K562 (cell line): ENCODE data around the gene NUP98. TPM values are rescaled to one million over a fixed set of nuclear protein-coding genes. Genes with fewer than 3 reads are reported as not detected.

Experiments
- ATAC-seq: fragments of 200-7000 bp; cut with Tn5 transposase; 3 replicates; pipeline ENCODE4 v1.9.1; 2020; ENCODE audit warnings: moderate library complexity
- BruUV-seq: library from RNA; stranded (reverse); fragments of 400-500 nt; replicated peaks from 2 replicates; lab custom pipeline; 2021; lab: Mats Ljungman, UMichigan
- CTCF ChIA-PET: fragments of 300-600 bp; formaldehyde crosslinking; extraction: SDS; loops from one replicate; lab custom pipeline; 2021; ENCODE audit warnings: low intra/inter-chr PET ratio; lab: Yijun Ruan, JAX
- POLR2A ChIA-PET: fragments of 300-600, 350-650 bp; sonication (Branson Sonifier 250); formaldehyde crosslinking; extraction: SDS; loops from one replicate; lab custom pipeline; 2021; ENCODE audit warnings: antibody characterized with exemption, inconsistent platforms; lab: Yijun Ruan, JAX
- DNase-seq, 4 experiments: peaks; one replicate each; pipeline versions ENCODE4 v3.0.0 to v3.0.0-alpha.2; 2011 to 2018; ENCODE audit warnings: low spot score in 3 of 4, mixed read lengths in 3 of 4; ENCODE audit errors: extremely low read depth in 1 of 4
- FAIRE-seq: peaks from 2 replicates; lab custom pipeline; 2011; peaks lifted over from hg19 to GRCh38; lab: Jason Lieb, UNC
- H2AFZ ChIP-seq: 2 replicates; pipeline ENCODE4 v1.6.0; 2011; ENCODE audit warnings: low read depth, low read length, control low read depth, inconsistent platforms
- H3K27ac ChIP-seq: fragments of 200-600 bp; 3 replicates; pipeline ENCODE4 v1.8.0; 2011; ENCODE audit warnings: low read depth, mild to moderate bottlenecking, control low read depth, inconsistent platforms, low read length, moderate library complexity, mixed read lengths; ENCODE audit errors: extremely low read depth
- H3K27me3 ChIP-seq, 2 experiments: fragments of 300-600 bp in 1 of 2; 2 replicates in 1 of 2; 3 replicates in 1 of 2; pipeline versions ENCODE4 v1.6.0 to v1.8.0; 2011; ENCODE audit warnings: inconsistent platforms in 2 of 2, low read length in 2 of 2, mild to moderate bottlenecking in 1 of 2, mixed read lengths in 1 of 2, moderate library complexity in 1 of 2; ENCODE audit not compliant: control insufficient read depth in 2 of 2, insufficient read depth in 2 of 2
- H3K36me3 ChIP-seq: fragments of 300-600 bp; 3 replicates; pipeline ENCODE4 v1.8.0; 2011; ENCODE audit warnings: mild to moderate bottlenecking, low read length, inconsistent platforms; ENCODE audit not compliant: control insufficient read depth, insufficient read depth
- H3K4me1 ChIP-seq, 2 experiments: fragments of 200-600 bp in 1 of 2; replicated peaks in 1 of 2; 2 replicates in 1 of 2; 3 replicates in 1 of 2; pipeline versions ENCODE4 v1.5.1 to v1.8.0; 2011; ENCODE audit warnings: inconsistent platforms in 2 of 2, low read length in 2 of 2, mild to moderate bottlenecking in 1 of 2, mixed read lengths in 1 of 2, moderate library complexity in 1 of 2; ENCODE audit not compliant: control insufficient read depth in 2 of 2, insufficient read depth in 2 of 2
- H3K4me2 ChIP-seq: 2 replicates; pipeline ENCODE4 v1.6.1; 2011; ENCODE audit warnings: low read length, control low read depth, inconsistent platforms, mixed read lengths; ENCODE audit not compliant: insufficient read depth
- H3K4me3 ChIP-seq: fragments of 200-600 bp; sonication (generic), shearing (Covaris generic); 2 replicates; pipeline ENCODE4 v1.5.1; 2016; ENCODE audit warnings: control low read depth, inconsistent platforms
- H3K79me2 ChIP-seq: fragments of 200-600 bp; 3 replicates; pipeline ENCODE4 v1.8.0; 2011; ENCODE audit warnings: low read length, inconsistent platforms; ENCODE audit not compliant: control insufficient read depth, insufficient read depth
- H3K9ac ChIP-seq, 2 experiments: 2 replicates each; pipeline versions ENCODE4 v1.6.0 to v1.6.1; 2011; ENCODE audit warnings: low read depth in 2 of 2, low read length in 2 of 2, control low read depth in 1 of 2, inconsistent platforms in 1 of 2, mild to moderate bottlenecking in 1 of 2, mixed read lengths in 1 of 2; ENCODE audit not compliant: insufficient read depth in 1 of 2
- H3K9me1 ChIP-seq: one replicate; pipeline ENCODE4 v1.6.0; 2011; ENCODE audit warnings: inconsistent platforms, mild to moderate bottlenecking, low read length, moderate library complexity; ENCODE audit not compliant: control insufficient read depth, insufficient read depth
- H3K9me3 ChIP-seq: replicated peaks from 2 replicates; pipeline ENCODE4 v1.5.1; 2011; ENCODE audit warnings: low read depth, low read length, inconsistent platforms; ENCODE audit not compliant: control insufficient read depth, insufficient read depth
- H4K20me1 ChIP-seq: replicated peaks from 2 replicates; pipeline ENCODE4 v1.6.1; 2011; ENCODE audit warnings: low read length, inconsistent platforms, mixed read lengths; ENCODE audit not compliant: control insufficient read depth, insufficient read depth
- CEBPB ChIP-seq: fragments of 450-650 bp; IDR thresholded peaks from 2 replicates; pipeline ENCODE4 v1.6.1; 2016; ENCODE audit warnings: missing genetic modification characterization, missing compliant biosample characterization
- CSDE1 ChIP-seq, 2 experiments: fragments of 450-650 bp; IDR thresholded peaks; 2 replicates each; pipeline ENCODE4 v1.6.1; 2016; ENCODE audit warnings: mild to moderate bottlenecking in 1 of 2
- EGR1 ChIP-seq: fragments of 450-650 bp; conservative IDR thresholded peaks from 2 replicates; pipeline ENCODE4 v1.6.1; 2017; ENCODE audit warnings: mild to moderate bottlenecking
- EWSR1 ChIP-seq: fragments of 450-650 bp; IDR thresholded peaks from 2 replicates; pipeline ENCODE4 v1.6.1; 2018; ENCODE audit warnings: borderline replicate concordance, mild to moderate bottlenecking, low read depth, moderate library complexity; ENCODE audit not compliant: partially characterized antibody
- MBD1 ChIP-seq: fragments of 250-450 bp; sonication (Bioruptor Pico); IDR thresholded peaks from 2 replicates; pipeline ENCODE4 v1.8.0; 2022; ENCODE audit warnings: inconsistent platforms
- MTA1 ChIP-seq: fragments of 450-650 bp; IDR thresholded peaks from 2 replicates; pipeline ENCODE4 v1.6.1; 2017; ENCODE audit warnings: borderline replicate concordance
- NFATC3 ChIP-seq: fragments of 450-650 bp; IDR thresholded peaks from 2 replicates; pipeline ENCODE4 v1.6.1; 2017; ENCODE audit warnings: mild to moderate bottlenecking
- NRF1 ChIP-seq, 2 experiments: fragments of 450-650 bp; IDR thresholded peaks in 1 of 2; conservative IDR thresholded peaks in 1 of 2; 2 replicates each; pipeline ENCODE4 v1.6.1; 2014; ENCODE audit warnings: mild to moderate bottlenecking in 2 of 2
- POLR2G ChIP-seq: fragments of 200-400 bp; formaldehyde crosslinking; IDR thresholded peaks from 2 replicates; pipeline ENCODE4 v1.6.1; 2017; ENCODE audit warnings: low read depth, mild to moderate bottlenecking, antibody characterized with exemption, low read length, moderate library complexity
- SUPT5H ChIP-seq: fragments of 450-650 bp; IDR thresholded peaks from 2 replicates; pipeline ENCODE4 v1.6.1; 2016
- TAL1 ChIP-seq: fragments of 450-650 bp; IDR thresholded peaks from 2 replicates; pipeline ENCODE4 v1.6.1; 2016; ENCODE audit warnings: mild to moderate bottlenecking
- ZNF551 ChIP-seq: fragments of 250-450 bp; sonication (Bioruptor Pico); IDR thresholded peaks from 2 replicates; pipeline ENCODE4 v1.5.0; 2021; ENCODE audit warnings: mild to moderate bottlenecking, moderate library complexity
- ZNF644 ChIP-seq: fragments of 200-800 bp; sonication (Bioruptor generic); IDR thresholded peaks from 2 replicates; pipeline ENCODE4 v1.6.1; 2016; ENCODE audit warnings: low read depth, missing genetic modification characterization, missing compliant biosample characterization
- ZNF764 ChIP-seq: fragments of 250-450 bp; sonication (Bioruptor Pico); IDR thresholded peaks from 2 replicates; pipeline ENCODE4 v1.4.0; 2020; ENCODE audit warnings: low read depth, mild to moderate bottlenecking, moderate library complexity
- WGBS: fragments of 100-300 bp; shearing (Covaris generic); methylation state at CpG from one replicate; pipeline ENCODE4 v1.1.6; 2016; ENCODE audit warnings: low coverage, mixed read lengths; ENCODE audit not compliant: insufficient coverage; ENCODE audit errors: missing lambda C conversion rate; 5-methylcytosine and 5-hydroxymethylcytosine counted together
- in situ Hi-C: fragments of 300-500 bp; cut with MboI; formaldehyde crosslinking; loops from 4 replicates; pipeline ENCODE4 v1.15.0; 2018; ENCODE audit warnings: inconsistent platforms, mixed read lengths
- intact Hi-C: fragments of 100-400 bp; cut with micrococcal nuclease; formaldehyde crosslinking; loops from 2 replicates; pipeline ENCODE4 v1.14.2; 2022
- polyA plus RNA-seq, 8 experiments: library from polyadenylated mRNA; depleted of rRNA in 4 of 8; stranded (reverse) in 5 of 8; unstranded in 3 of 8; fragments of >200 nt; fragmentation: Nextera tagmentation in 2 of 8; fragmentation: Illumina TruSeq in 1 of 8; extraction: Ambion mirVana in 2 of 8; extraction: Trizol in 1 of 8; gene quantifications; 2 replicates each; pipeline versions ENCODE4 v1.2.1 to v1.2.3, GENCODE V29; 2011 to 2014; ENCODE audit warnings: inconsistent platforms in 1 of 8, missing spikeins in 1 of 8
- total RNA-seq, 7 experiments: library from RNA; depleted of rRNA in 6 of 7; stranded (reverse); fragments of >200 nt in 6 of 7; fragmentation: Illumina TruSeq in 2 of 7; extraction: Trizol in 2 of 7; gene quantifications; 2 replicates each; pipeline versions ENCODE4 v1.2.1 to v1.2.3, GENCODE V29; 2011 to 2021; ENCODE audit warnings: low replicate concordance in 1 of 7
- TF ChIP-seq, protein P1 (sequence below): fragments of 250-450 bp; sonication (Bioruptor Pico); IDR thresholded peaks from 2 replicates; pipeline ENCODE4 v1.4.0; 2020; ENCODE audit warnings: mild to moderate bottlenecking, moderate library complexity

The NUP98 gene
- total and polyA plus RNA-seq, 9 of the 15 experiments (the other 6 are each of a cell fraction or from before 2014, with no cell fraction given), result 45.1 to 196 (median 130) TPM

DNA sequence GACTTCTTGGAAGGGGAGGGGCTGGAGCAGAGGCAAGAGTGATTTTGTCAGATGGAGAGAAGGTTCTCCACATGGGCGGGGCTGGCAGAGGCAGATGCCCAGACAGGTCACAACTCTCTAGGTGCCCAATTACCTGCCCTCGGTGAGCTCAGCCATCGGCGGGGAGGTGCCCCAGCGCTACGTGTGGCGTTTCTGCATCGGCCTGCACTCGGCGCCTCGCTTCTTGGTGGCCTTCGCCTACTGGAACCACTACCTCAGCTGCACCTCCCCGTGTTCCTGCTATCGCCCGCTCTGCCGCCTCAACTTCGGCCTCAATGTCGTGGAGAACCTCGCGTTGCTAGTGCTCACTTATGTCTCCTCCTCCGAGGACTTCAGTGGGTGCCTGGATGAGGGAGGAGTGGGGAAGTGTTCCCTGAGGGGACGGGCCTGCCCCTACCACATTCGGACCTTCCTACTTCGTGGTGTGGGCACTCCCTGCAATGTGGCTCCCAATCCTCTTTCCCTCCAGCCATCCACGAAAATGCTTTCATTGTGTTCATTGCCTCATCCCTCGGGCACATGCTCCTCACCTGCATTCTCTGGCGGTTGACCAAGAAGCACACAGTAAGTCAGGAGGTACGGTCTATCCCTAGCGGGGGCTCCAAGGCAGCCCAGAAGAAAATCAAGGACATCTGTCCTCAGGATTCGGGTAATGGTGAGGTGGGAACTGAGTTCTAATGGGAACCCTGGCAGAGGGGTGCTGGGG, 26.6 kb upstream of the NUP98 start:
- 89% methylated on average over 19 of the region's 30 CpGs for whole genome bisulfite sequencing
- Histone ChIP-seq H3K27ac (peak overlapping the region; percentile 60; the same call in 1 of the 3 replicates), H2AFZ (no peak overlapping the region), H4K20me1 (no peaks in the 10 kb centered on the region), H3K36me3 (peaks cover 59% of the 10 kb centered on the region), H3K4me3 (no peak overlapping the region), H3K9me1 (peaks cover 5% of the 10 kb centered on the region), H3K4me1 (peaks cover 23 to 30% of the 10 kb centered on the region in 2 experiments), H3K4me2 (no peak overlapping the region), H3K27me3 (no peaks in the 10 kb centered on the region), H3K9ac (peak overlapping the region in 1 of 2 experiments; percentile 54; a peak in 2 of 4 replicates), H3K79me2 (peaks cover 34% of the 10 kb centered on the region), H3K9me3 (no peaks in the 10 kb centered on the region)
- ATAC-seq (no peak), FAIRE-seq (no peak), DNase-seq (no peak)
- in situ Hi-C loops (loop anchor here (25.0 kb wide), 1 partner anchor 362 kb away; no protein-coding TSS in a partner anchor), intact Hi-C loops (loop anchor here (1.0 kb wide), 3 partner anchors 10 to 248 kb away; no protein-coding TSS in a partner anchor)
- no TSS peak for BruUV-seq
- CTCF ChIA-PET, result interaction anchor here (0.9 to 1.8 kb wide), 3 partner anchors 18 to 248 kb away, joined by 3 to 11 read pairs (median 5); no protein-coding TSS in a partner anchor
- TF ChIP-seq MTA1 (no peak), ZNF644 (tag) (no peak), ZNF551 (CRISPR knock-in tag) (no peak), MBD1 (CRISPR knock-in tag) (no peak), NFATC3 (no peak), SUPT5H (0 out of 2 replicates have a peak, but pooled peaks have one; percentile 13), TAL1 (no peak), ZNF764 (CRISPR knock-in tag) (no peak), CSDE1 (IDR thresholded peaks at IDR 0.05) (no peak), EWSR1 (no peak), CEBPB (tag) (no peak), NRF1 (conservative IDR thresholded peaks at IDR 0.05 in 1 of 2, IDR thresholded peaks at IDR 0.05 in 1 of 2) (no peak), EGR1 (no peak), POLR2G (peak; percentile 60; the same call in 1 of the 2 replicates)
- TF ChIP-seq, protein P1, sequence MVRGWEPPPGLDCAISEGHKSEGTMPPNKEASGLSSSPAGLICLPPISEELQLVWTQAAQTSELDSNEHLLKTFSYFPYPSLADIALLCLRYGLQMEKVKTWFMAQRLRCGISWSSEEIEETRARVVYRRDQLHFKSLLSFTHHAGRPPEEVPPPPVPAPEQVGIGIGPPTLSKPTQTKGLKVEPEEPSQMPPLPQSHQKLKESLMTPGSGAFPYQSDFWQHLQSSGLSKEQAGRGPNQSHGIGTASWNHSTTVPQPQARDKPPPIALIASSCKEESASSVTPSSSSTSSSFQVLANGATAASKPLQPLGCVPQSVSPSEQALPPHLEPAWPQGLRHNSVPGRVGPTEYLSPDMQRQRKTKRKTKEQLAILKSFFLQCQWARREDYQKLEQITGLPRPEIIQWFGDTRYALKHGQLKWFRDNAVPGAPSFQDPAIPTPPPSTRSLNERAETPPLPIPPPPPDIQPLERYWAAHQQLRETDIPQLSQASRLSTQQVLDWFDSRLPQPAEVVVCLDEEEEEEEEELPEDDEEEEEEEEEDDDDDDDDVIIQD (CRISPR knock-in tag), result no peak
- POLR2A ChIA-PET, result interaction anchor here (0.6 to 1.4 kb wide), 14 partner anchors 8 to 258 kb away, joined by 3 to 8 read pairs (median 4); partner anchors contain the start of genes PGAP2 and RHOG
